NCI-H1417 (cell line): ENCODE data around the gene SPDYE8.
"Not testable (repeated sequence)": the region's sequence is repeated elsewhere in the genome, so short reads cannot be mapped to it uniquely, and the experiment has no call there.

ENCODE experiments used
- DNase-seq, 3 experiments: peaks; one replicate each; lab custom pipeline; 2025; lab: John Stamatoyannopoulos, UW

The SPDYE8 gene, protein sequence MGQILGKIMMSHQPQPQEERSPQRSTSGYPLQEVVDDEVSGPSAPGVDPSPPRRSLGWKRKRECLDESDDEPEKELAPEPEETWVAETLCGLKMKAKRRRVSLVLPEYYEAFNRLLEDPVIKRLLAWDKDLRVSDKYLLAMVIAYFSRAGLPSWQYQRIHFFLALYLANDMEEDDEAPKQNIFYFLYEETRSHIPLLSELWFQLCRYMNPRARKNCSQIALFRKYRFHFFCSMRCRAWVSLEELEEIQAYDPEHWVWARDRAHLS

DNA sequence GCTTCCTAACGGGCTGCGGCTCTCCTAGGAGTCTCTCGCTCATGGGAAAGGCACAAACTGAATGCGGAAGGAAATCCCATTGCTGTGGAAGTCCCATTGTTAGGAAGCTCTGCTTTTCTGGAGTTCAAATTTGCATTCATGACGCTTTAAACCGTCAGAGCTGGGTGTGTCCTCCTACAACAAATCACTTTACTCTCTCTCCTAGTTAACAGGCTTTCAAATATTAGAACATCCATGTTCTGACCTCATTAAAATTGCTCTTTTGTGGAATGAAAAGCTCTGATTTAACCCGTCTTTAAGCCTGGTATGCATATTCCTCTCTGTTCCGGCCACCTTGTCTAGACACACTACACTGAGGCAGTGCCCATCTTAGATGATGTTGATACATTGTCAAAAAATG, at the start of gene SPDYE8:
Gene SPDYE8, minus strand, starts transcription at position 101 of the 400 bp plus-strand sequence. CDS start 1,800 bp downstream, outside the sequence.
- DNase-seq, result not testable (repeated sequence)

DNA sequence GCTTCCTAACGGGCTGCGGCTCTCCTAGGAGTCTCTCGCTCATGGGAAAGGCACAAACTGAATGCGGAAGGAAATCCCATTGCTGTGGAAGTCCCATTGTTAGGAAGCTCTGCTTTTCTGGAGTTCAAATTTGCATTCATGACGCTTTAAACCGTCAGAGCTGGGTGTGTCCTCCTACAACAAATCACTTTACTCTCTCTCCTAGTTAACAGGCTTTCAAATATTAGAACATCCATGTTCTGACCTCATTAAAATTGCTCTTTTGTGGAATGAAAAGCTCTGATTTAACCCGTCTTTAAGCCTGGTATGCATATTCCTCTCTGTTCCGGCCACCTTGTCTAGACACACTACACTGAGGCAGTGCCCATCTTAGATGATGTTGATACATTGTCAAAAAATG, 28.2 kb upstream of the SPDYE8 start, which contains the start of gene SPDYE11:
Gene SPDYE11, minus strand, starts transcription at position 101 of the 400 bp plus-strand sequence. CDS start 1,800 bp downstream, outside the sequence.
- not testable (repeated sequence) for DNase-seq

DNA sequence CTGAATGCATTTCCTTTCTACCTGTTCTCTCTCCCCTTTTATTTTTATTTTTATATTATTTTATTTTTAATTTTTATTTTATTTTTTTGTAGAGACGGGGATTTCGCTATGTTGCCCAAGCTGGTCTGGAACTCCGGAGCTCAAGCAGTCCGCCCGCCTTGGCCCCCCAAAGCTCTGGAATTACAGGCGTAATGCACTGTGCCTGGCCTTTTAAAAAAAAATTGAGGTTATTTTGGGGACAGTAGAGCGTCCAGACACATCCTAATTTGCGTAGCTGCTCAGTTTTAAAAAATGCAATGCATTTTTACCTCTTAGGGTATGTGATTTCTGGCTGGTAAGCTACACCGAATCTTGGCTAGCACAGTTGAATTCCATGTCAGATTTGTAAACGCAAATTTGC, 23.1 kb downstream of the SPDYE8 start:
- not testable (repeated sequence) for DNase-seq

DNA sequence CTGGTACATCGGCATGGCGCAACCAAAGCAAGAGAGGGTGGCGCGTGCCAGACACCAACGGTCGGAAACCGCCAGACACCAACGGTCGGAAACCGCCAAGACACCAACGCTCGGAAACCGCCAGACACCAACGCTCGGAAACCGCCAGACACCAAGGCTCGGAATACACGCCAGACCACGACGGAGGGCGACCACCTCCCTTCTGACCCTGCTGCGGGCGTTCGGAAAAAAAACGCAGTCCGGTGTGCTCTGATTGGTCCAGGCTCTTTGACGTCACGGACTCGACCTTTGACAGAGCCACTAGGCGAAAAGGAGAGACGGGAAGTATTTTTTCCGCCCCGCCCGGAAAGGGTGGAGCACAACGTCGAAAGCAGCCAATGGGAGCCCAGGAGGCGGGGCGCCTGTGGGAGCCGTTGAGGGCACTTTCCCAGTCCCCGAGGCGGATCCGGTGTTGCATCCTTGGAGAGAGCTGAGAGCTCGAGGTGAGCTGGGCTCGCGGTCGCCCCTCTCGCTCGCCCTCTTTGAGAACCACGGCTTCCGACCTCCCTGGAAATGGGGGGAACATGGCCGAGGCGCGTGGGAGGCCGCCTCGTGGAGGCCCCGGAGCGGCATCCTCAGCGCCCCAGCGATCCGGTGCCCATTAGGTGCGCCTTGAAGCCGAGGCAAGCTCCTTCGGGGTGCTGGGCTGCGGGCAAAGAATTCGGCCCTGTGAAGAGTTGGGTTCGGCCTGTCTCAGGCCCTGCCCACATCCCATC, 23.7 kb downstream of the SPDYE8 start:
- DNase-seq, result not testable (repeated sequence)

DNA sequence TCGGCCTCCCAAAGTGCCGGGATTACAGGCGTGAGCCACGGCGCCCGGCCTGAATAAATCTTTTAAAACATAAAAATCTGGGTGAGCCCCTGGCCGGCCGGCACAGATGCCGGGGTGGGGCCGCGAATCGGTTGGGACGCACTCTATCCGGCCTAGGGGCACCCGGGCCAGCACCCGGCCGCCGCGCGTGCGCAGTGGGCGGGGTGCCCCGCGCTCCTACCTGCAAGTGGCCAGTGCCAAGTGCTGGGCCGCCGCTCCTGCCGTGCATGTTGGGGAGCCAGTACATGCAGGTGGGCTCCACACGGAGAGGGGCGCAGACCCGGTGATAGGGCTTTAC, 24.2 kb downstream of the SPDYE8 start:
- not testable (repeated sequence) for DNase-seq

DNA sequence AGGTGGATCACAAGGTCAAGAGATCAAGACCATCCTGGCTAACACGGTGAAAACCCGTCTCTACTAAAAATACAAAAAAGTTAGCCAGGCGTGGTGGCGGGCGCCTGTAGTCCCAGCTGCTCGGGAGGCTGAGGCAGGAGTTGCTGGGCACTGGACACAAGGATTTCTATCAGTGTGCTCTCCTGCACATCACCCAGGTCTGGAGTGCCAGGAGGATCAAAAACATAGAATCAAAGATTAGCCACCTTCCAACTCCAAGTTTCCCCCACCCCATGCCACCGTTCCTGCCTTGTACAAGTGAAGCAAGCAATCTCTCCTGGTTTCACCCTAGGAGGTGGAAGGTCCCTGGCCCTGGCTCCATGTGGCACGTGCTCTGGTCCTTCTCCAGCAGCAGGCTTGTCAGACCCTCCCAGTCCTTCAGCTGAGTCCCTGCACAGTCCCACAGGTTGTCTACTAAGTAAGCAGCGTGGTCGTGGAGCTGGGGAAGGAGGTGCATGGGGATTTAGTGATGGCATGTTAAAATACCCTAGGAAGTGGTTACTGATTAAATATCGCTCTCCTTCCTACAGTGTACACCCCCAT, 31.6 kb downstream of the SPDYE8 start:
- DNase-seq, result not testable (repeated sequence)

DNA sequence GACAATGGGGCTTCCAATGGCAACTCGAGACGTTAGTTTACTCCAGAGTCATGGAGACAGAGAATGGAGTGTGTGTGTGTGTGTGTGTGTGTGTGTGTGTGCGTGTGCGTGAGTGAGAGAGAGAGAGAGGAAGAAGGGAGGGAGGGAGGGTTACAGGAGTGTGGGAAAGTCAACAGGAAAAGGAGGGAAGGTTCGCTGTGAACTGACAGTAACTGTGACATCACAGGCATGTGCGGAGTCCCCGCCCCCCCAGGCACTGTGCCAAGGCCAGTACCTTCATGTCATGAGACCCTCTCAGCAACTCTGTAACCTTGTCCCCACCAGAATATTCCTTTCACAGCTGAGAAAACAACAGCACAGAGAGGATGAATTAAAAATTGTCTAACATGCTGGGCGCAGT, 32.1 kb downstream of the SPDYE8 start:
- DNase-seq, result not testable (repeated sequence)

DNA sequence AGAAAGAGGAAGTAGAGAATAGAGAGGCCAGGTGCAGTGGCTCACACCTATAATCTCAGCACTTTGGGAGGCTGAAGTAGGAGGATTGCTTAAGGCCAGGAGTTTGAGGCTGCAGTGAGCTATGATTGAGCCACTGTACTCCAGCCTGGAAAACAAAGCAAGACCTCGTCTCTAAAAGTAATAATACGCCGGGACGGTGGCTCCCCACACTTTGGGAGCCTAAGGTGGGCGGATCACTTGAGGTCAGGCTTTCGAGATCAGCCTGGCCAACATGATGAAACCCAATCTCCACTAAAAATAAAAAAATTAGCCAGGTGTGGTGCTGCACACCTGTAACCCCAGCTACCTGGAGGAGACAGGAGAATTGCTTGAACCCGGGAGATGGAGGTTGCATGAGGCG, 34.1 kb downstream of the SPDYE8 start:
- not testable (repeated sequence) for DNase-seq

DNA sequence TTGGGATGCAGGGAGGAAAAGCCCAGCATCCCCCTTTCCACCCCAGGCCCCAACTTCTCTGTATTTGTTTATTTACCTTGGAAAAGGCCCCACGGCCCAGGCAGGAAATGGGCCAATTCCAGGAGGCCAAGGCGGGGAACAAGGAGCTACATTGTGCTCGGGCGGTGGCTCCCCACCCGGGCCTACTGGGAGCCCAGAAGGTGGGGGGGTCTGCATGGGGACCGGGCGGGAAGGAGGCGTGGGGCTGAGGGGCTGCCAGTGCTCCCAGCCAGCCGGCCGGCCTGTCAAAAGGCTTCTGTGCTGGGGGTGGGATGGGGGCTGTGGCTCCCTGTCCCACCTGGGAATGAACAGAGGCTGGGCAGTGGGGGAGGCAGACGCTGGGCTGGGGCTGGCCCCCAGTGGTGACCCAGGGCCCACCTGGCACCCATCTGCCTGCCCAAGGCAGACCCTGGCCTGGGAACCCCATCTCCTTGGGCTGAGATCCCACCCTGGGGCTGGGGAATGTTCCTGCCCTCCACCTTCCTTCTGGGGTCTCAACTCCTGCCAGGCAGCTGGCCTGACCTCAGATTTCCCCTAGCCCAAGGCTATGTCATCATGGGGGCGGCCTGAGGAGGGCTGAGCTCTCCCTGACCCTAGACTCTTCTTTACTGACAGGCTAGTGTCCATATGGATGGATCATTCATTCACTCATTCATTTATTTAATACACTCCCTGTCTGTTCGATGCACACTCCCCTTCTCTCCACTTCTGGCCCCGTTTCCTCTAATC, 39.2 kb downstream of the SPDYE8 start:
- not testable (repeated sequence) for DNase-seq

DNA sequence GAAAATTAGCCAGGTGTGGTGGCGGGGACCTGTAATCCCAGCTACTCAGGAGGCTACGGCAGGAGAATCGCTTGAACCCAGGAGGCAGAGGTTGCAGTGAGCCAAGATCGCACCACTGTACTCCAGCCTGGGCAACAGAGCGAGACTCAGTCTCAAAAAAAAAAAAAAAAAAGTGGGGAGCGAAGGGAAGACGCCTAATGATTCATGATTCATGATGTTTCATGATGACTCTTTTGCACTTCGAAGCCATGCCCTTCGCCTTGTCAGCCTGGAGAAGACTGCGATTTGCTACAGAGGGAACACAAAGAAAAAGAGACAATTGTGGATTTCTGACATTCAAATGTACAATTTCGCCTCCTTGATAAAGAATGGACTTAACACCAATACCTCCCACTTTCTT, 47.5 kb downstream of the SPDYE8 start:
- DNase-seq, result not testable (repeated sequence)

DNA sequence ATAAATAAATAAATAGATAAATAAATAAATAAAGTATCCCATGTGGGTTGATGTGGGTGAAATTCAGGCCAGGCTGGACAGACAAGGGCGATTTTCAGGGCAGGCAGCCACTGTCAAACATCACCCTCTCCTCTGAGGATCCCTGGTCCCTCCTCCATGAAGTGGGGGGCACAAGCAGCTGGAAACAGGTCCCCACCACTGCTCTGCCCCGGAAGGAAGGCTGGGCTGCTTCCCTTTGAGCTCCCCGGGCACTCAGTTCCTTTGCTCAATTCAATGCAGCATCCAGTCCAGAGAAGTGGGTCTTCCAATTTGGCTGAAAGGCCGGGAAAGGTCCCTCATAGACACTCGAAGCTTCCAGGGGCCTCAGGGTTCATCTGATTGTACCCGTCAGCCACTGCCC, 49.2 kb downstream of the SPDYE8 start:
- not testable (repeated sequence) for DNase-seq

DNA sequence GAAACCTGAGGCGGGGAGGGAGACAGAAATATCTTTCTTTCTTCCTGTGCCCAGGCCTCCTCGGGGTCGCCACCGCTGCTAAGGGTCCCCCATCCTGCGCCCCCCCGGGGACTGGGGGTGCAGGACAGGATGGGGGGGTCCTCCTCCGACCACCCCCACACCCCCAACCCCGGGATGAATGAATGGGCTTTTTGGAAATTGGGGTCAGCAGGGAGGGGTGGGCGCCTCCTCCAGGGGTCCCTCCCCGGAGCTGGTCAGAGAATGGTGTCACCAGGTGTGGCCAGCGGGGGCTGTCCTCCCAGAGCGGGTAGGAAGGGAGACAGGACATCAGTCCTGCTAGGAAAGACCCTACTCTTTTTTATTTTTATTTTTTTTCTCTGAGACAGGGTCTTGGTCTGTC, 53.1 kb downstream of the SPDYE8 start:
- not testable (repeated sequence) for DNase-seq

DNA sequence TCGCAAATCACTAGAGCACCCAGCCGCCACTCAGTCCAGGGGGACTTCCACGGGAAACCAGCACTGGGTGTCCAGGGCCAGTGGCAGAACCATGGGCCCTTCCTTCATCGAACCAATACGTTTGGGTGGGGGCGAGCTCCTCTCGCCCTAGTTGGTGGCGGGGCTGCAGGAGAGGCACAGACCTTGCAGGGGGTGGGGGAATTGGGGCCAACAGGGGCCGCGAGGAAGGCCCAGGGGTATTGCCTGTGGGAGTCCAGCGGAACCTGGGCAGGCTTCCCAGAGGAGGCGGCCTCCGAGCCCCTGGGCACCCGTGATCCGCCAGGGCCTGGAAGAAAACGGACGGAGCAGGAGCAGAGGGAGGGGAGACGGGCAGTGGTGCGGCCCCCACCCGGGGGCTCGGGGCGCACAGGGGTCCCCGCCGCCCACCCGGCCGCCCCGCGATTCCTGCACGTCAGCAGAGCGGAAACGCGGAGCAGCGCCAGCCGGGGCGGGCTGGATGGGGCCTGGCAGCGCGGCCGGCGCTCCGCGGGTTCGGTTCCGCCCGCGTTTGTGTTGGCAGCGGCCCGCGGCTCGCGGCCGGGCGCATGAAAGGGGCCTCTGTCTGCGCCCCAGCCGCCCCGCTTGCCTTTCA, 53.8 kb downstream of the SPDYE8 start:
- not testable (repeated sequence) for DNase-seq

DNA sequence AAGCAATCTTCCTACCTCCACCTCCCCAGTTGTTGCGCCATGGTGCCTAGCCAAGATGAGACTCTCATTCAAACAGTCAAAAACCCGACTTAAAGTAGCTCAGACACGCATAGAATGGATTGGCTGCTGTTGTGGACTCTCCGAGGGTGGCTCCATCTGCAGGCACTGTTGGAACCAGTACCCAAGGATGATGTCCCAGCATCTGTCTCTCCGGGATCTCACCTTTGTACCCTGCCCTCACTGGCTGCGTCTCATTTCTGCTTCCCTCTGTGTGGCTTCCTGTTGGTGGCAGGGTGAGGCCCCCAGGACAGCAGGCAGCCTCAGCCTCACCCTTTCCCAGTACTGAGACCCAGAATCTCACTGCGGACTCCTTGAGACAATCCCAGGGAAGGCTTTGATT, 54.8 kb downstream of the SPDYE8 start:
- not testable (repeated sequence) for DNase-seq

DNA sequence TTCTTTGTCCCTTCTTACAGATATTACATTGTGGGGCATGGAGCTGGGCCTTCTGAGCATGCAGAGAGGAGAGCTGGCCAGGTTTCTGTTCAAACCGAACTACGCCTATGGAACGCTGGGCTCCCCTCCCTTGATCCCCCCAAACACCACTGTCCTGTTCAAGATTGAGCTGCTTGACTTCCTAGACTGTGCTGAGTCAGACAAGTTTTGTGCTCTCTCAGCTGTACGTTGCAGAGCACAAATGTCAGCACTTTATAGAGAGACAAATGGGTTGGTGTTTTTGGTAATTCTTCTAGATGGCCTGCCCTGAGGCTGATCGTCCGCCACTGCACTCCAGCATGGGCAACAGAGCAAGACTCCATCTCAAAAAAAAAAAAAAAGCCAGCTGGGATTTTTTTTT, 58.1 kb downstream of the SPDYE8 start:
- DNase-seq, result not testable (repeated sequence)
